ENCODE data around the gene TEX12. TPM values are rescaled to one million over a fixed set of nuclear protein-coding genes. Genes with fewer than 3 reads are reported as not detected.
"Not testable (repeated sequence)": the region's sequence is repeated elsewhere in the genome, so short reads cannot be mapped to it uniquely, and the experiment has no call there.

TEX12 gene
- total RNA-seq: not detected

- DNase-seq: no peak
Observed at GRCh38 chr11:112167145-112167544, at the start of gene TEX12. TEX12 (plus strand) TSS chr11:112167372; CDS start chr11:112169269, 1,897 bp downstream.

GRCh38 chr11:112118176-112118575 is 49.0 kb upstream of the TEX12 start:
- DNase-seq: no peak

- DNase-seq: no peak
Observed at GRCh38 chr11:112121981-112122615, 45.1 kb upstream of the TEX12 start.

- no peak for DNase-seq
Observed at GRCh38 chr11:112123129-112123528, 44.0 kb upstream of the TEX12 start.

GRCh38 chr11:112127056-112127455 is 40.1 kb upstream of the TEX12 start:
- DNase-seq: no peak

- no peak for DNase-seq
Observed at GRCh38 chr11:112128483-112129121, 38.6 kb upstream of the TEX12 start.

GRCh38 chr11:112129656-112130055 is 37.5 kb upstream of the TEX12 start:
- no peak for DNase-seq

- no peak for DNase-seq
Observed at GRCh38 chr11:112132737-112133136, 34.4 kb upstream of the TEX12 start.

GRCh38 chr11:112134473-112134872 is 32.7 kb upstream of the TEX12 start:
- DNase-seq: no peak

- no peak for DNase-seq
Observed at GRCh38 chr11:112143597-112143996, 23.6 kb upstream of the TEX12 start.

GRCh38 chr11:112150517-112150916 is 16.7 kb upstream of the TEX12 start:
- no peak for DNase-seq

- no peak for DNase-seq
Observed at GRCh38 chr11:112156153-112156955, 10.8 kb upstream of the TEX12 start.

- DNase-seq: no peak
Observed at GRCh38 chr11:112156956-112157766, 10.0 kb upstream of the TEX12 start.

- DNase-seq: no peak
Observed at GRCh38 chr11:112159098-112160065, 7.8 kb upstream of the TEX12 start.

GRCh38 chr11:112160091-112160848 is 6.9 kb upstream of the TEX12 start:
- no peak for DNase-seq

- no peak for DNase-seq
Observed at GRCh38 chr11:112161012-112161411, 6.2 kb upstream of the TEX12 start.

- not testable (repeated sequence) for DNase-seq
Observed at GRCh38 chr11:112162200-112162599, 5.0 kb upstream of the TEX12 start.

GRCh38 chr11:112162761-112163546 is 4.2 kb upstream of the TEX12 start:
- DNase-seq: no peak

- DNase-seq: no peak
Observed at GRCh38 chr11:112163875-112164685, 3.1 kb upstream of the TEX12 start, which contains the start of gene IL18. IL18 (minus strand) TSS chr11:112164094; CDS start chr11:112155053, 9,041 bp downstream.
